ENCODE measurements around the gene RAB40B. TPM values are rescaled to one million over a fixed set of nuclear protein-coding genes. Genes with fewer than 3 reads are reported as not detected.
A peak's percentile ranks its signal among the peaks of the same experiment; 100 is the strongest.

RAB40B gene
- total RNA-seq, 2 donors from 2014 or later, result 1.2 to 4.6 TPM

GRCh38 chr17:82640036-82640435 lies 58.5 kb downstream of the RAB40B start:
- Mint-ChIP-seq H3K36me3 (ENCODE audit: low read depth) (peaks cover 67% of the 10 kb centered on the region), H3K4me1 (peaks cover 2% of the 10 kb centered on the region), H3K4me3 (no peak overlapping the region), H3K27me3 (ENCODE audit: insufficient read depth) (no peaks in the 10 kb centered on the region), H3K9me3 (no peaks in the 10 kb centered on the region), H3K27ac (no peak overlapping the region)
- Histone ChIP-seq H3K9me3 (ENCODE audit: control insufficient read depth, low read length) (peaks cover 12% of the 10 kb centered on the region), H3K4me1 (ENCODE audit: control insufficient read depth, insufficient read depth, low read length) (no peaks in the 10 kb centered on the region), H3K36me3 (ENCODE audit: control insufficient read depth, insufficient read depth, low read length) (peaks cover 73% of the 10 kb centered on the region), H3K4me3 (ENCODE audit: low read length) (no peak overlapping the region), H3K27ac (ENCODE audit: low read depth, low read length) (no peak overlapping the region), H3K27me3 (ENCODE audit: control insufficient read depth, insufficient read depth, low read length, poor library complexity, severe bottlenecking) (no peaks in the 10 kb centered on the region), H3K9ac (ENCODE audit: extremely low read depth, low read length, poor library complexity, severe bottlenecking) (no peak overlapping the region)
- no peak for DNase-seq
- 99 to 100% methylated on average over 3 to 5 of the region's 5 CpGs for WGBS, 2 experiments (ENCODE audit: insufficient coverage in 1 of 2, insufficient read length in 1 of 2)
- no peak for TF ChIP-seq CTCF (conservative IDR thresholded peaks at IDR 0.05)

GRCh38 chr17:82639628-82640027 lies 58.9 kb downstream of the RAB40B start:
- no peak overlapping the region for H3K4me3 Mint-ChIP-seq

DNA sequence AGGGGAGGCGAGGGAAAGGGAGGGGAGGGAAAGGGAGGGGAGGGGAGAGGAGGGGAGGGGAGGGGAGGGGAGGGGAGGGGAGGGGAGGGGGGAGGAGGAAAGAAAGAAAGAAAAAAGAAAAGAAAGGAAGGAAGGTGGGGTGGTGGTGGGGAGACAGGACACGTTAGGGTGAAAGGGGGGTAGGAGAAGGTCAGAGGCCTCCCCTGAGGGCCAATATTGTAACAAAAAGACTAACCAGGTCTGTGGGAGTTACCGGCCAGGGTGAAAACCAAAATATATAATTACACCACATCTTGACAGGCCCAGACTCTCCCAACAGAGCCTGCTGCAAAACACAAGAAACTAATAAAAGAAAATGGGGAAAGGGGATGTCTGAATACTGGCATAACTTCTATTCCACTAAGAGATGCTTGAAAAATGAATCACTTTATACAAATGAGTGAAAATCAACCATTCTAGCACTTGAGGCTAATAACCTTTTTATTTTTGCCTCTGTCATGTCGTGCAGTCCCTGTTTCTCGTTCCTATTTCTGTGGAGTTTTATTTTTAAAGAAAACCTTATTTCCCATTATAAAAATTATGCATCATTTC lies 60.2 kb downstream of the RAB40B start:
- H3K36me3 Mint-ChIP-seq (ENCODE audit: low read depth), result peaks cover 64% of the 10 kb centered on the region
- H3K27ac ChIP-seq (ENCODE audit: low read depth, low read length), result no peak overlapping the region

More at GRCh38 chr17:82639628-82640027, 58.9 kb downstream of the RAB40B start:
- 95% methylated on average over 14 of the region's 14 CpGs; no CpG with 5 or more reads in 1 of the 2 experiments for WGBS, 2 experiments (ENCODE audit: insufficient coverage in 1 of 2, insufficient read length in 1 of 2)
- TF ChIP-seq CTCF (conservative IDR thresholded peaks at IDR 0.05), result no peak
- Mint-ChIP-seq H3K27me3 (ENCODE audit: insufficient read depth) (no peaks in the 10 kb centered on the region), H3K9me3 (no peaks in the 10 kb centered on the region), H3K27ac (no peak overlapping the region), H3K36me3 (ENCODE audit: low read depth) (peaks cover 69% of the 10 kb centered on the region), H3K4me1 (peaks cover 2% of the 10 kb centered on the region)
- Histone ChIP-seq H3K36me3 (ENCODE audit: control insufficient read depth, insufficient read depth, low read length) (peaks cover 75% of the 10 kb centered on the region), H3K27me3 (ENCODE audit: control insufficient read depth, insufficient read depth, low read length, poor library complexity, severe bottlenecking) (no peaks in the 10 kb centered on the region), H3K4me3 (ENCODE audit: low read length) (no peak overlapping the region), H3K9ac (ENCODE audit: extremely low read depth, low read length, poor library complexity, severe bottlenecking) (no peak overlapping the region), H3K27ac (ENCODE audit: low read depth, low read length) (no peak overlapping the region), H3K9me3 (ENCODE audit: control insufficient read depth, low read length) (peaks cover 12% of the 10 kb centered on the region), H3K4me1 (ENCODE audit: control insufficient read depth, insufficient read depth, low read length) (no peaks in the 10 kb centered on the region)
- DNase-seq, result peak; percentile 48

More for the DNA sequence above, 60.2 kb downstream of the RAB40B start:
- Mint-ChIP-seq H3K27me3 (ENCODE audit: insufficient read depth) (no peaks in the 10 kb centered on the region), H3K4me3 (no peak overlapping the region), H3K9me3 (no peaks in the 10 kb centered on the region), H3K27ac (no peak overlapping the region), H3K4me1 (peaks cover 2% of the 10 kb centered on the region)
- no peak for TF ChIP-seq CTCF (conservative IDR thresholded peaks at IDR 0.05)
- no peaks in the 10 kb centered on the region for H3K4me1 ChIP-seq (ENCODE audit: control insufficient read depth, insufficient read depth, low read length)
- H3K27me3 ChIP-seq (ENCODE audit: control insufficient read depth, insufficient read depth, low read length, poor library complexity, severe bottlenecking), result no peaks in the 10 kb centered on the region
- peaks cover 12% of the 10 kb centered on the region for H3K9me3 ChIP-seq (ENCODE audit: control insufficient read depth, low read length)
- WGBS, 2 experiments (ENCODE audit: insufficient coverage in 1 of 2, insufficient read length in 1 of 2), result 93 to 100% methylated on average over 2 to 3 of the region's 5 CpGs
- H3K36me3 ChIP-seq (ENCODE audit: control insufficient read depth, insufficient read depth, low read length), result peaks cover 72% of the 10 kb centered on the region
- no peak for DNase-seq
- H3K9ac ChIP-seq (ENCODE audit: extremely low read depth, low read length, poor library complexity, severe bottlenecking), result no peak overlapping the region
- no peak overlapping the region for H3K4me3 ChIP-seq (ENCODE audit: low read length)
